ENCODE results near the gene C2orf92.
"Not testable (repeated sequence)": the region's sequence is repeated elsewhere in the genome, so short reads cannot be mapped to it uniquely, and the experiment has no call there.

The C2orf92 gene

DNA sequence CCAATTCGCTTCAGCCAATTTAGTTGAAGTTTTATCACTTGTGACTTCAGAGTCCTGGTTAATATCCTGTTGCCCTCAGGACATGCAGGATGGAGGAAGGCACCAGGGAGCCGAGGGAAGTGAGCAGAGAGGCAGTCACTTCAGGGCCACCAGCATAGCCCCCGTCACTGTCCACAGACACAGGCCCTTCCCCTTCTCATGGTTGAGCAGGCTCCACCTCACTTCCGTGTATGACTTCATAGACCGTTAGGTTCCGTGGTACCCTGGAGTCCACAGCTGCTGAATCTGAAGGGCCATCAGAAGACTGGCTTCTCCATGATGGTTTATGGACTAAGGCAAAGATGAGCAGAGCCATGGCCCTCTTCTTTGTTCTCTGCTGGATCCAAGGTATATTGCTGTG lies at the start of gene C2orf92:
Gene C2orf92 (plus strand): TSS at position 266 of the 400 bp plus-strand sequence. CDS start 76 bp downstream, at position 342.
- Histone ChIP-seq H3K9me3 (ENCODE audit: control insufficient read depth, insufficient read depth, low read length) (no peaks in the 10 kb centered on the region), H3K4me1 (ENCODE audit: control insufficient read depth, insufficient read depth, low read length) (no peaks in the 10 kb centered on the region), H3K27me3 (ENCODE audit: control insufficient read depth, insufficient read depth, low read length) (no peaks in the 10 kb centered on the region), H3K36me3 (ENCODE audit: control insufficient read depth, insufficient read depth, low read length) (no peaks in the 10 kb centered on the region), H3K9ac (ENCODE audit: low read depth, low read length) (no peak within 1 kb of the TSS), H3K4me3 (ENCODE audit: low read depth, low read length) (no peak within 1 kb of the TSS)

DNA sequence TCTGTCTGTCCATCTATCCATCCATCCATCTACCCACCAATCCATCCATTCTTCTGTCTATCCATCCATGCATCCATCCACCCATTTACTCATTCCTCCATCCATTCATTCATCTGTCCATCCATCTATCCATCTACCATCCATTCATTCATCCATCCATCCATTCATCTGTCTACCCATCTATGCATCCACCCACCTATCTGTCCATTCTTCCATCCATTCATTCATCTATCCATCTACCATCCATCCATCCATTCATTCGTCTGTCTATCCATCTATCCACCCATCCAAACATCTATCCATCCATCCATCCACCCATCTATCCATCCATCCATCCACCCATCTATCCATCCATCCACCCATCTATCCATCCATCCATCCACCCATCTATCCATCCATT lies 49.0 kb upstream of the C2orf92 start:
- H3K27me3 ChIP-seq (ENCODE audit: control insufficient read depth, insufficient read depth, low read length); H3K4me3 ChIP-seq (ENCODE audit: low read depth, low read length); H3K9ac ChIP-seq (ENCODE audit: low read depth, low read length); H3K36me3 ChIP-seq (ENCODE audit: control insufficient read depth, insufficient read depth, low read length); H3K4me1 ChIP-seq (ENCODE audit: control insufficient read depth, insufficient read depth, low read length); H3K9me3 ChIP-seq (ENCODE audit: control insufficient read depth, insufficient read depth, low read length): not testable (repeated sequence)

GRCh38 chr2:97622976-97623375 lies 46.5 kb upstream of the C2orf92 start:
- H3K36me3 ChIP-seq (ENCODE audit: control insufficient read depth, insufficient read depth, low read length); H3K9ac ChIP-seq (ENCODE audit: low read depth, low read length); H3K9me3 ChIP-seq (ENCODE audit: control insufficient read depth, insufficient read depth, low read length); H3K27me3 ChIP-seq (ENCODE audit: control insufficient read depth, insufficient read depth, low read length); H3K4me1 ChIP-seq (ENCODE audit: control insufficient read depth, insufficient read depth, low read length); H3K4me3 ChIP-seq (ENCODE audit: low read depth, low read length): not testable (repeated sequence)

- not testable (repeated sequence) for H3K4me3 ChIP-seq (ENCODE audit: low read depth, low read length); H3K9ac ChIP-seq (ENCODE audit: low read depth, low read length); H3K36me3 ChIP-seq (ENCODE audit: control insufficient read depth, insufficient read depth, low read length); H3K9me3 ChIP-seq (ENCODE audit: control insufficient read depth, insufficient read depth, low read length); H3K27me3 ChIP-seq (ENCODE audit: control insufficient read depth, insufficient read depth, low read length); H3K4me1 ChIP-seq (ENCODE audit: control insufficient read depth, insufficient read depth, low read length)
Measured at GRCh38 chr2:97625354-97626048, 44.0 kb upstream of the C2orf92 start.

DNA sequence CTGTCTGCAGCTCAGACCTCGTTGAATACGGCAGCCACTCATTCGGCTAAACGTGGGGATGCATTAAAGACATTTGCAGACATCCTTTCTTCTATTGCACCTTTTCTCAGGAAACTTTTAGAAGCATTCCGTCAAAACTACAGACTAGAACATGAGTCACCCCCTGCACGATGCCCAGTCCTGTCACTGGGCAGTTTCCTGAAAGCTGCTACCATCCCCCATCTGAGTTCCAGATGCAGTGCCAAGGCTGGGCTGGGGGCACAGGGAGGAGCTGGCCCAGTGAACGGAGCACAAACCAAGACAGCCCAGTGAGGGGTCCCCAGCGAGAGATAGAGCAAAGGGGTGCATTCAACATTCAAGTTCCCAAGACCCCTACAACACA lies 43.5 kb upstream of the C2orf92 start:
- H3K9me3 ChIP-seq (ENCODE audit: control insufficient read depth, insufficient read depth, low read length); H3K36me3 ChIP-seq (ENCODE audit: control insufficient read depth, insufficient read depth, low read length); H3K4me1 ChIP-seq (ENCODE audit: control insufficient read depth, insufficient read depth, low read length): not testable (repeated sequence)

GRCh38 chr2:97644023-97644717 lies 25.3 kb upstream of the C2orf92 start:
- Histone ChIP-seq H3K9me3 (ENCODE audit: control insufficient read depth, insufficient read depth, low read length) (no peaks in the 10 kb centered on the region), H3K36me3 (ENCODE audit: control insufficient read depth, insufficient read depth, low read length) (peaks cover 17% of the 10 kb centered on the region), H3K4me3 (ENCODE audit: low read depth, low read length) (no peak overlapping the region), H3K4me1 (ENCODE audit: control insufficient read depth, insufficient read depth, low read length) (peaks cover 7% of the 10 kb centered on the region), H3K9ac (ENCODE audit: low read depth, low read length) (no peak overlapping the region), H3K27me3 (ENCODE audit: control insufficient read depth, insufficient read depth, low read length) (no peaks in the 10 kb centered on the region)

More for the DNA sequence above, 43.5 kb upstream of the C2orf92 start:
- H3K27me3 ChIP-seq (ENCODE audit: control insufficient read depth, insufficient read depth, low read length); H3K9ac ChIP-seq (ENCODE audit: low read depth, low read length); H3K4me3 ChIP-seq (ENCODE audit: low read depth, low read length): not testable (repeated sequence)

DNA sequence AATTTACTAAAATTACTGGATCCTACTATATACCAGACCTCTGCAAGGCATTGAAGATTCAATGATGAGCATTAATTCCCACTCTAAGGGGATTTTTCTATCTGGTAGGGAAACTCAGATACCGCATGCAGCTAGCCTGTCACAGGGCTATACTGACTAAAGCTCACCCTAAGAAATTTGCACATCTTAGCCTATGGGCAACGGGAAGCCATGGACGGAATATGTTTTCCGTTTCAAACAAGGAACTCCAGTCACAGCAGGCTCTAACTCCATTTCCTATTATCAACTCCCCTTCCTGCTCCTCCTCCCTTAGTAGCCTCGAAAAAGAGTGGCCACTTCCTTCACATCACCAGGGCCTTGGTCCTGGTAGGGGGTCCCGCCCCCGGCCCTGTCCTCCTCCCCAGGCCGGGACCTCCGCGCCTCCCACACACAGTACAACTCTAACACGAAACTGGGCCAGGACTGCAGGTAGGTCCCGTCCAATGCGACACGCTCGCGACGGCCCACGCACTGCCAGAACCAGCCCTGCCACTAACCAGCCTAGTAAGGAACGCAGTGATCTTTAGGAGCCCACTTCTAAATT lies 24.3 kb upstream of the C2orf92 start:
- Histone ChIP-seq H3K4me3 (ENCODE audit: low read depth, low read length) (peak overlapping the region; percentile 95), H3K4me1 (ENCODE audit: control insufficient read depth, insufficient read depth, low read length) (peaks cover 7% of the 10 kb centered on the region), H3K27me3 (ENCODE audit: control insufficient read depth, insufficient read depth, low read length) (no peaks in the 10 kb centered on the region), H3K36me3 (ENCODE audit: control insufficient read depth, insufficient read depth, low read length) (peaks cover 19% of the 10 kb centered on the region), H3K9me3 (ENCODE audit: control insufficient read depth, insufficient read depth, low read length) (no peaks in the 10 kb centered on the region), H3K9ac (ENCODE audit: low read depth, low read length) (peak overlapping the region; percentile 61)

GRCh38 chr2:97645695-97646629 lies 23.6 kb upstream of the C2orf92 start, which contains the start of gene COX5B:
TSS of gene COX5B (plus strand) at chr2:97646062. CDS start at chr2:97646087, 25 bp downstream.
- Histone ChIP-seq H3K27me3 (ENCODE audit: control insufficient read depth, insufficient read depth, low read length) (no peaks in the 10 kb centered on the region), H3K4me1 (ENCODE audit: control insufficient read depth, insufficient read depth, low read length) (peaks cover 7% of the 10 kb centered on the region)

GRCh38 chr2:97646977-97647376 lies 22.5 kb upstream of the C2orf92 start:
- Histone ChIP-seq H3K9ac (ENCODE audit: low read depth, low read length) (no peak overlapping the region), H3K36me3 (ENCODE audit: control insufficient read depth, insufficient read depth, low read length) (peaks cover 19% of the 10 kb centered on the region)

More at GRCh38 chr2:97645695-97646629, 23.6 kb upstream of the C2orf92 start, which contains the start of gene COX5B:
- no peaks in the 10 kb centered on the region for H3K9me3 ChIP-seq (ENCODE audit: control insufficient read depth, insufficient read depth, low read length)
- H3K9ac ChIP-seq (ENCODE audit: low read depth, low read length): peak within 1 kb of the TSS; percentile 95
- H3K36me3 ChIP-seq (ENCODE audit: control insufficient read depth, insufficient read depth, low read length): peaks cover 19% of the 10 kb centered on the region
- H3K4me3 ChIP-seq (ENCODE audit: low read depth, low read length): peak within 1 kb of the TSS; percentile 95

DNA sequence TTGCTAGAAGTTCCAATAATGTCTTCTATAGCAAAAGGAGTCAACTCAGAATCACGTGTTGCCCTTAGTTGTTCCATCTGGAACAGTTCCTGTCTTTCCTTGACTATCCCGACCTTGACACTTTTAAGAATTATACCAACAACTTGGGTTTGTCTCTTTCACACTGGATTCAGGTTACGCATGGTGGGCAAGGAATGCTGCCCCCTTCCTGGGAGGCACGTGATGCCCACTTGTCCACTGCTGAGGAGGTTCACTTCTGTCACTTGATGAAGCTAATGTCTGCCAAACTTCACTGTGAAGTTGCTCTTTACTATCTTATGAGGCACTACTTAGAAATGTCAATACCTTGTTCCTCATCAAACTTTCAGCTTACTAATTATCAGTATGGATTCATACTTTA lies 18.4 kb upstream of the C2orf92 start:
- Histone ChIP-seq H3K9me3 (ENCODE audit: control insufficient read depth, insufficient read depth, low read length) (no peaks in the 10 kb centered on the region), H3K9ac (ENCODE audit: low read depth, low read length) (no peak overlapping the region), H3K27me3 (ENCODE audit: control insufficient read depth, insufficient read depth, low read length) (no peaks in the 10 kb centered on the region), H3K4me3 (ENCODE audit: low read depth, low read length) (no peak overlapping the region), H3K4me1 (ENCODE audit: control insufficient read depth, insufficient read depth, low read length) (no peaks in the 10 kb centered on the region), H3K36me3 (ENCODE audit: control insufficient read depth, insufficient read depth, low read length) (peaks cover 21% of the 10 kb centered on the region)

More at GRCh38 chr2:97646977-97647376, 22.5 kb upstream of the C2orf92 start:
- Histone ChIP-seq H3K4me1 (ENCODE audit: control insufficient read depth, insufficient read depth, low read length) (peaks cover 7% of the 10 kb centered on the region), H3K9me3 (ENCODE audit: control insufficient read depth, insufficient read depth, low read length) (no peaks in the 10 kb centered on the region), H3K4me3 (ENCODE audit: low read depth, low read length) (peak overlapping the region; percentile 95), H3K27me3 (ENCODE audit: control insufficient read depth, insufficient read depth, low read length) (no peaks in the 10 kb centered on the region)

- Histone ChIP-seq H3K4me3 (ENCODE audit: low read depth, low read length) (no peak overlapping the region), H3K4me1 (ENCODE audit: control insufficient read depth, insufficient read depth, low read length) (no peaks in the 10 kb centered on the region), H3K9ac (ENCODE audit: low read depth, low read length) (no peak overlapping the region), H3K27me3 (ENCODE audit: control insufficient read depth, insufficient read depth, low read length) (no peaks in the 10 kb centered on the region), H3K36me3 (ENCODE audit: control insufficient read depth, insufficient read depth, low read length) (peaks cover 25% of the 10 kb centered on the region), H3K9me3 (ENCODE audit: control insufficient read depth, insufficient read depth, low read length) (no peaks in the 10 kb centered on the region)
Measured at GRCh38 chr2:97653473-97653872, 16.0 kb upstream of the C2orf92 start.
